ENCODE data around the gene ADAMTS18. TPM values are rescaled to one million over a fixed set of nuclear protein-coding genes. Genes with fewer than 3 reads are reported as not detected.

The ADAMTS18 gene
- total and polyA plus RNA-seq, 2 donors (not counting 1 experiment from before 2014, with no cell fraction given), result not detected

- no peaks in the 10 kb centered on the region for H3K9me3 ChIP-seq (ENCODE audit: control insufficient read depth, insufficient read depth, low read depth, low read length)
- H3K4me1 ChIP-seq (ENCODE audit: control insufficient read depth, extremely low read depth, insufficient read depth, low read length), result no peaks in the 10 kb centered on the region
- H3K27me3 ChIP-seq (ENCODE audit: control insufficient read depth, insufficient read depth, low read length), result no peaks in the 10 kb centered on the region
- no peaks in the 10 kb centered on the region for H3K36me3 ChIP-seq (ENCODE audit: control insufficient read depth, insufficient read depth, low read length)
- no peak overlapping the region for H3K9ac ChIP-seq (ENCODE audit: insufficient read depth, low read length)
- H3K79me2 ChIP-seq (ENCODE audit: control insufficient read depth, insufficient read depth, low read length), result no peaks in the 10 kb centered on the region
- no peak overlapping the region for H2AFZ ChIP-seq (ENCODE audit: low read length)
- H3K4me2 ChIP-seq (ENCODE audit: extremely low read depth, insufficient read depth, low read length), result no peak overlapping the region
- no peak overlapping the region for H3K27ac ChIP-seq (ENCODE audit: insufficient read depth, low read length)
- no peak for DNase-seq (ENCODE audit: low read depth in 2 of 2)
- no peaks in the 10 kb centered on the region for H4K20me1 ChIP-seq (ENCODE audit: control insufficient read depth, extremely low read depth, insufficient read depth, low read length)
- H3K4me3 ChIP-seq (replicated peaks in 1 of 4; ENCODE audit: control extremely low read depth in 1 of 4, insufficient read depth in 1 of 4, low read depth in 3 of 4, low read length in 4 of 4), result no peak overlapping the region
- TF ChIP-seq CTCF (conservative IDR thresholded peaks at IDR 0.05 in 1 of 2, IDR thresholded peaks at IDR 0.05 in 1 of 2; ENCODE audit: low read depth in 1 of 2, low read length in 2 of 2), result no peak
- TF ChIP-seq EZH2 (IDR thresholded peaks at IDR 0.05; ENCODE audit: low read length, missing control alignments), result no peak
Observed at GRCh38 chr16:77373726-77374125, 61.1 kb downstream of the ADAMTS18 start.

GRCh38 chr16:77364770-77365169 is 70.1 kb downstream of the ADAMTS18 start:
- H3K9me3 ChIP-seq (ENCODE audit: control insufficient read depth, insufficient read depth, low read depth, low read length), result no peaks in the 10 kb centered on the region
- H3K79me2 ChIP-seq (ENCODE audit: control insufficient read depth, insufficient read depth, low read length), result no peaks in the 10 kb centered on the region
- no peak overlapping the region for H3K9ac ChIP-seq (ENCODE audit: insufficient read depth, low read length)
- no peak overlapping the region for H2AFZ ChIP-seq (ENCODE audit: low read length)
- no peak for DNase-seq (ENCODE audit: low read depth in 2 of 2)
- no peaks in the 10 kb centered on the region for H3K27me3 ChIP-seq (ENCODE audit: control insufficient read depth, insufficient read depth, low read length)
- H3K4me3 ChIP-seq (replicated peaks in 1 of 4; ENCODE audit: control extremely low read depth in 1 of 4, insufficient read depth in 1 of 4, low read depth in 3 of 4, low read length in 4 of 4), result no peak overlapping the region
- H4K20me1 ChIP-seq (ENCODE audit: control insufficient read depth, extremely low read depth, insufficient read depth, low read length), result no peaks in the 10 kb centered on the region
- TF ChIP-seq CTCF (conservative IDR thresholded peaks at IDR 0.05 in 1 of 2, IDR thresholded peaks at IDR 0.05 in 1 of 2; ENCODE audit: low read depth in 1 of 2, low read length in 2 of 2), result no peak
- no peak for TF ChIP-seq EZH2 (IDR thresholded peaks at IDR 0.05; ENCODE audit: low read length, missing control alignments)
- H3K27ac ChIP-seq (ENCODE audit: insufficient read depth, low read length), result no peak overlapping the region
- no peaks in the 10 kb centered on the region for H3K36me3 ChIP-seq (ENCODE audit: control insufficient read depth, insufficient read depth, low read length)
- H3K4me2 ChIP-seq (ENCODE audit: extremely low read depth, insufficient read depth, low read length), result no peak overlapping the region
- no peaks in the 10 kb centered on the region for H3K4me1 ChIP-seq (ENCODE audit: control insufficient read depth, extremely low read depth, insufficient read depth, low read length)

GRCh38 chr16:77359065-77359502 is 75.8 kb downstream of the ADAMTS18 start:
- Histone ChIP-seq H3K27ac (ENCODE audit: insufficient read depth, low read length) (no peak overlapping the region), H3K9ac (ENCODE audit: insufficient read depth, low read length) (no peak overlapping the region), H3K27me3 (ENCODE audit: control insufficient read depth, insufficient read depth, low read length) (no peaks in the 10 kb centered on the region), H3K36me3 (ENCODE audit: control insufficient read depth, insufficient read depth, low read length) (no peaks in the 10 kb centered on the region), H3K4me1 (ENCODE audit: control insufficient read depth, extremely low read depth, insufficient read depth, low read length) (no peaks in the 10 kb centered on the region), H3K4me2 (ENCODE audit: extremely low read depth, insufficient read depth, low read length) (no peak overlapping the region), H3K4me3 (replicated peaks in 1 of 4; ENCODE audit: control extremely low read depth in 1 of 4, insufficient read depth in 1 of 4, low read depth in 3 of 4, low read length in 4 of 4) (no peak overlapping the region), H3K9me3 (ENCODE audit: control insufficient read depth, insufficient read depth, low read depth, low read length) (no peaks in the 10 kb centered on the region), H4K20me1 (ENCODE audit: control insufficient read depth, extremely low read depth, insufficient read depth, low read length) (no peaks in the 10 kb centered on the region), H3K79me2 (ENCODE audit: control insufficient read depth, insufficient read depth, low read length) (no peaks in the 10 kb centered on the region), H2AFZ (ENCODE audit: low read length) (no peak overlapping the region)
- no peak for TF ChIP-seq EZH2 (IDR thresholded peaks at IDR 0.05; ENCODE audit: low read length, missing control alignments)
- no peak for TF ChIP-seq CTCF (conservative IDR thresholded peaks at IDR 0.05 in 1 of 2, IDR thresholded peaks at IDR 0.05 in 1 of 2; ENCODE audit: low read depth in 1 of 2, low read length in 2 of 2)
- peak; percentile 26 to 79 for DNase-seq (ENCODE audit: low read depth in 2 of 2)
